Endothelial cell of umbilical vein (primary cell): ENCODE results near the gene FAM114A1. TPM values are rescaled to one million over a fixed set of nuclear protein-coding genes. Genes with fewer than 3 reads are reported as not detected.

Source experiments
- BruUV-seq: library from RNA; stranded (reverse); fragments of 400-500 nt; replicated peaks from 2 replicates; lab custom pipeline; 2021; lab: Mats Ljungman, UMichigan
- CTCF ChIA-PET: fragments of 300-600, 350-600 bp; sonication (Branson Sonifier 250); formaldehyde crosslinking; loops from one replicate; lab custom pipeline; 2021; ENCODE audit warnings: antibody characterized with exemption, inconsistent platforms; lab: Charles Lee
- POLR2A ChIA-PET: fragments of 300-600, 350-600 bp; sonication (Branson Sonifier 250); formaldehyde crosslinking; loops from one replicate; lab custom pipeline; 2021; ENCODE audit warnings: antibody characterized with exemption, inconsistent platforms; lab: Charles Lee
- DNase-seq: peaks from one replicate; pipeline ENCODE4 v3.0.0-alpha.2; 2011; ENCODE audit warnings: low read depth, low spot score
- FAIRE-seq: peaks from 2 replicates; lab custom pipeline; 2011; peaks lifted over from hg19 to GRCh38; lab: Jason Lieb, UNC
- H2AFZ ChIP-seq: 2 replicates; pipeline ENCODE4 v1.6.0; 2012; ENCODE audit warnings: low read depth, low read length, control low read depth, inconsistent platforms
- H3K27ac ChIP-seq: 2 replicates; pipeline ENCODE4 v1.5.1; 2011; ENCODE audit warnings: low read depth, mild to moderate bottlenecking, control low read depth, low read length, moderate library complexity; ENCODE audit not compliant: insufficient read depth
- H3K27me3 ChIP-seq, 2 experiments: 2 replicates each; pipeline versions ENCODE4 v1.6.0 to v1.6.1; 2011; ENCODE audit warnings: low read length in 2 of 2, mixed read lengths in 1 of 2; ENCODE audit not compliant: control insufficient read depth in 2 of 2, insufficient read depth in 2 of 2
- H3K36me3 ChIP-seq, 2 experiments: 2 replicates in 1 of 2; 3 replicates in 1 of 2; pipeline ENCODE4 v1.5.1; 2011; ENCODE audit warnings: low read length in 2 of 2, mild to moderate bottlenecking in 1 of 2, moderate library complexity in 1 of 2; ENCODE audit not compliant: control insufficient read depth in 2 of 2, insufficient read depth in 2 of 2; ENCODE audit errors: extremely low read depth in 1 of 2
- H3K4me1 ChIP-seq: 3 replicates; pipeline ENCODE4 v1.5.1; 2011; ENCODE audit warnings: mild to moderate bottlenecking, low read length; ENCODE audit not compliant: control insufficient read depth, insufficient read depth; ENCODE audit errors: extremely low read depth
- H3K4me2 ChIP-seq: 2 replicates; pipeline ENCODE4 v1.6.1; 2011; ENCODE audit warnings: low read length, control low read depth, mixed read lengths; ENCODE audit not compliant: insufficient read depth
- H3K4me3 ChIP-seq, 3 experiments: fragments of 200-600 bp in 1 of 3; sonication (generic), shearing (Covaris generic) in 1 of 3; replicated peaks in 1 of 3; 2 replicates each; pipeline ENCODE4 v1.5.1; 2011 to 2016; ENCODE audit warnings: control low read depth in 3 of 3, low read length in 3 of 3, mild to moderate bottlenecking in 2 of 3, inconsistent platforms in 1 of 3, low read depth in 1 of 3, moderate library complexity in 1 of 3; ENCODE audit not compliant: insufficient read depth in 1 of 3
- H3K79me2 ChIP-seq: 2 replicates; pipeline ENCODE4 v1.6.0; 2012; ENCODE audit warnings: low read length, inconsistent platforms; ENCODE audit not compliant: control insufficient read depth, insufficient read depth
- H3K9ac ChIP-seq: replicated peaks from 2 replicates; pipeline ENCODE3; 2011; ENCODE audit warnings: low read length, control low read depth; ENCODE audit not compliant: insufficient read depth; ENCODE audit errors: extremely low read depth
- H3K9me1 ChIP-seq: replicated peaks from 3 replicates; pipeline ENCODE4 v1.6.0; 2011; ENCODE audit warnings: mild to moderate bottlenecking, low read length; ENCODE audit not compliant: control insufficient read depth, insufficient read depth; ENCODE audit errors: extremely low read depth
- H3K9me3 ChIP-seq: replicated peaks from 2 replicates; pipeline ENCODE4 v1.5.1; 2012; ENCODE audit warnings: low read length, inconsistent platforms; ENCODE audit not compliant: control insufficient read depth, insufficient read depth
- H4K20me1 ChIP-seq: replicated peaks from 2 replicates; pipeline ENCODE3; 2011; ENCODE audit warnings: mild to moderate bottlenecking, low read length; ENCODE audit not compliant: control insufficient read depth, insufficient read depth; ENCODE audit errors: extremely low read depth
- CTCF ChIP-seq, 2 donors: IDR thresholded peaks; 1 replicate in 1 of 2; 2 replicates in 1 of 2; pipeline ENCODE4 v1.5.1; 2011; ENCODE audit warnings: low read length in 2 of 2, mild to moderate bottlenecking in 2 of 2, moderate library complexity in 2 of 2, control low read depth in 1 of 2, inconsistent platforms in 1 of 2, low read depth in 1 of 2; ENCODE audit not compliant: insufficient read depth in 1 of 2; ENCODE audit errors: extremely low read depth in 1 of 2
- EZH2 ChIP-seq: IDR thresholded peaks from 2 replicates; pipeline ENCODE4 v1.6.1; 2012; ENCODE audit warnings: borderline replicate concordance, low read depth, mild to moderate bottlenecking, moderate library complexity, low read length, inconsistent platforms; ENCODE audit not compliant: severe bottlenecking
- FOS ChIP-seq: IDR thresholded peaks from 2 replicates; pipeline ENCODE4 v1.6.1; 2011; ENCODE audit warnings: mild to moderate bottlenecking, low read length, moderate library complexity, borderline replicate concordance; ENCODE audit not compliant: insufficient read depth
- GATA2 ChIP-seq: IDR thresholded peaks from 2 replicates; pipeline ENCODE4 v1.7.0; 2011; ENCODE audit warnings: low read depth, mild to moderate bottlenecking, moderate library complexity, mixed read lengths, low read length; ENCODE audit not compliant: insufficient read length, insufficient read depth
- JUN ChIP-seq: IDR thresholded peaks from 2 replicates; pipeline ENCODE4 v1.6.1; 2011; ENCODE audit warnings: borderline replicate concordance, low read depth; ENCODE audit not compliant: insufficient read length, insufficient read depth
- MAX ChIP-seq: IDR thresholded peaks from 2 replicates; pipeline ENCODE4 v1.6.1; 2011; ENCODE audit not compliant: insufficient read depth, insufficient read length
- MYC ChIP-seq: IDR thresholded peaks from one replicate; pipeline ENCODE4 v1.6.1; 2011; ENCODE audit warnings: mild to moderate bottlenecking, low read depth, low read length
- POLR2A ChIP-seq: IDR thresholded peaks from 2 replicates; pipeline ENCODE4 v1.6.1; 2012; ENCODE audit warnings: low read depth, mild to moderate bottlenecking, control low read depth, low read length
- POLR2AphosphoS5 ChIP-seq: IDR thresholded peaks from 2 replicates; pipeline ENCODE4 v1.6.1; 2012; ENCODE audit warnings: low read depth, mild to moderate bottlenecking, control low read depth, low read length, moderate library complexity; ENCODE audit not compliant: insufficient read depth
- dilution Hi-C: fragments of 300-500 bp; cut with MboI; formaldehyde crosslinking; loops from one replicate; pipeline ENCODE4 v1.15.0; 2019; ENCODE audit warnings: low sequenced_read_pairs; ENCODE audit not compliant: extremely low pct_ligation_motif_present
- intact Hi-C: fragments of 100-400 bp; cut with micrococcal nuclease; formaldehyde crosslinking; loops from one replicate; pipeline ENCODE4 v1.10.0; 2022
- polyA plus RNA-seq, 4 experiments: library from polyadenylated mRNA; depleted of rRNA in 3 of 4; stranded (reverse) in 3 of 4; unstranded in 1 of 4; fragments of >200 nt; gene quantifications; 2 replicates each; pipeline versions ENCODE4 v1.2.1 to v1.2.3, GENCODE V29; 2011 to 2012; ENCODE audit warnings: missing spikeins in 1 of 4
- total RNA-seq: library from RNA; stranded (reverse); gene quantifications from 2 replicates; pipeline ENCODE4 v1.2.3, GENCODE V29; 2021

The FAM114A1 gene
- total and polyA plus RNA-seq, 2 donors (not counting 3 experiments of a cell fraction or from before 2014, with no cell fraction given): 99.2 to 118 TPM

GRCh38 chr4:38944440-38944839 lies 76.8 kb downstream of the FAM114A1 start:
- dilution Hi-C loops (no loop called here), intact Hi-C loops (loop anchor here (10.0 kb wide), 1 partner anchor 190 kb away; no protein-coding TSS in a partner anchor)
- Histone ChIP-seq H3K27ac (no peak overlapping the region), H2AFZ (no peak overlapping the region), H3K79me2 (no peaks in the 10 kb centered on the region), H3K9me3 (no peaks in the 10 kb centered on the region), H3K27me3 (no peaks in the 10 kb centered on the region), H3K4me1 (peaks cover 3% of the 10 kb centered on the region), H3K36me3 (peaks cover 7 to 18% of the 10 kb centered on the region in 2 experiments), H3K4me3 (no peak overlapping the region), H3K9me1 (no peaks in the 10 kb centered on the region), H3K4me2 (no peak overlapping the region), H3K9ac (no peak overlapping the region), H4K20me1 (no peaks in the 10 kb centered on the region)
- no peak for FAIRE-seq
- CTCF ChIA-PET: no interaction called here
- TF ChIP-seq MAX: no peak
- no peak for TF ChIP-seq EZH2
- TF ChIP-seq FOS: no peak
- TF ChIP-seq MYC: no peak
- no peak for TF ChIP-seq POLR2AphosphoS5
- no peak for TF ChIP-seq GATA2
- TF ChIP-seq CTCF (IDR thresholded peaks at IDR 0.05; ENCODE audit: extremely low read depth in 1 of 2, insufficient read depth in 1 of 2, low read depth in 1 of 2, low read length in 2 of 2): no peak
- TF ChIP-seq POLR2A: no peak
- no peak for TF ChIP-seq JUN
- no peak for DNase-seq
- POLR2A ChIA-PET: no interaction called here
- no TSS peak for BruUV-seq
